Ovary (tissue), 3 donors: ENCODE results near the gene ASPA.

Experiments
- EP300 ChIP-seq: sonication (generic); formaldehyde crosslinking; IDR thresholded peaks from one replicate; pipeline ENCODE4 v1.6.1; 2017; ENCODE audit warnings: antibody characterized with exemption
- POLR2A ChIP-seq: fragments of 450-650 bp; IDR thresholded peaks from one replicate; pipeline ENCODE4 v1.6.1; 2017; ENCODE audit warnings: antibody characterized with exemption, mild to moderate bottlenecking, moderate library complexity
- TF ChIP-seq, protein P1 (sequence below), 3 donors: fragments of 450-650 bp in 2 of 3; fragments of 200-600 bp in 1 of 3; IDR thresholded peaks; one replicate each; pipeline versions ENCODE4 v1.5.1 to v1.8.0; 2016 to 2022; ENCODE audit warnings: antibody characterized with exemption in 3 of 3, mild to moderate bottlenecking in 1 of 3
- donor health status: DM: no; HTN: no; CAD: no.

DNA sequence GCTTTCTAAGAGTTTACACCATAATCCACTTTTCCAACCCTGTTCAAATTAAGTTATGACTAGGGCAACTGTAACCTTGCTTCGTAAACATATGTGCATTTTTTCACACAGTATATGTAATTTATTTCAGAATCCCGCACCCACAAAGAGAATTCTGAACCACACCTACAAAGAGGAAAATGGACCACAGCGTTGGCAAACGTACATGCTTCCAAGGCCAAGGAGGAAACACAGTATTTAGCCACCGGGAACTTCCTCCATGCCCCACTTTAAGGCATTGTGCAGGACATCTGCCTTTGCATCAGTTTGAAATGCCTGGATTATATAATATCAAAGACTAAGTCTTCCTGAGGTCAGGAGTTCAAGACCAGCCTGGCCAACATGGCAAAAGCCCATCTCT, 6.3 kb upstream of the ASPA start:
- TF ChIP-seq, protein P1, sequence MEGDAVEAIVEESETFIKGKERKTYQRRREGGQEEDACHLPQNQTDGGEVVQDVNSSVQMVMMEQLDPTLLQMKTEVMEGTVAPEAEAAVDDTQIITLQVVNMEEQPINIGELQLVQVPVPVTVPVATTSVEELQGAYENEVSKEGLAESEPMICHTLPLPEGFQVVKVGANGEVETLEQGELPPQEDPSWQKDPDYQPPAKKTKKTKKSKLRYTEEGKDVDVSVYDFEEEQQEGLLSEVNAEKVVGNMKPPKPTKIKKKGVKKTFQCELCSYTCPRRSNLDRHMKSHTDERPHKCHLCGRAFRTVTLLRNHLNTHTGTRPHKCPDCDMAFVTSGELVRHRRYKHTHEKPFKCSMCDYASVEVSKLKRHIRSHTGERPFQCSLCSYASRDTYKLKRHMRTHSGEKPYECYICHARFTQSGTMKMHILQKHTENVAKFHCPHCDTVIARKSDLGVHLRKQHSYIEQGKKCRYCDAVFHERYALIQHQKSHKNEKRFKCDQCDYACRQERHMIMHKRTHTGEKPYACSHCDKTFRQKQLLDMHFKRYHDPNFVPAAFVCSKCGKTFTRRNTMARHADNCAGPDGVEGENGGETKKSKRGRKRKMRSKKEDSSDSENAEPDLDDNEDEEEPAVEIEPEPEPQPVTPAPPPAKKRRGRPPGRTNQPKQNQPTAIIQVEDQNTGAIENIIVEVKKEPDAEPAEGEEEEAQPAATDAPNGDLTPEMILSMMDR (IDR thresholded peaks at IDR 0.05), result no peak
- TF ChIP-seq POLR2A, result no peak
- TF ChIP-seq EP300, result no peak
